DOHH2 (cell line): ENCODE measurements around the gene ATP6V0A4.

Experiments
- EZH2phosphoT487 ChIP-seq: fragments of 200-600 bp; sonication (generic); IDR thresholded peaks from 2 replicates; pipeline ENCODE4 v1.6.1; 2017; ENCODE audit warnings: borderline replicate concordance, mild to moderate bottlenecking, antibody characterized with exemption, low read length, moderate library complexity, mixed read lengths
- TF ChIP-seq, protein P1 (sequence below): fragments of 200-600 bp; sonication (generic); IDR thresholded peaks from one replicate; pipeline ENCODE4 v1.5.1; 2014; ENCODE audit warnings: antibody characterized with exemption, mild to moderate bottlenecking, low read depth, low read length; ENCODE audit not compliant: poor library complexity, severe bottlenecking

DNA sequence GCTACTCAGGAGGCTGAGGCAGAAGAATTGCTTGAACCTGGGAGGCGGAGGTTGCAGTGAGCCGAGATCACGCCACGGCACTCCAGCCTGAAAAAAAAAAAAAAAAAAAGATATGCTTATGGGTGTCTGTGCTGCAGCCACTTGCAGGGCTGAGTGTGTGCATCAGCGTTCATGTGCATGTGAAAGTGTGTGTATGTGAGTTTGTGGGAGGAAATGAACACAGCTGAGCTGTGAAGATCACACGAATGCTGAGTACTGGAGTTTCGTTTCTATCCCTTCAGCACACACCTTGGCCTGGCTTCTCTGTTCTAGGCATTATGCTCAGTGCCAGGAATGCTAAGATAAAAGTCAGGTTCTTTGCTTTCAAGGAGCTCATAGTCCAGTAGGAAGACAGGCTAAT is 84.8 kb downstream of the ATP6V0A4 start:
- TF ChIP-seq, protein P1, sequence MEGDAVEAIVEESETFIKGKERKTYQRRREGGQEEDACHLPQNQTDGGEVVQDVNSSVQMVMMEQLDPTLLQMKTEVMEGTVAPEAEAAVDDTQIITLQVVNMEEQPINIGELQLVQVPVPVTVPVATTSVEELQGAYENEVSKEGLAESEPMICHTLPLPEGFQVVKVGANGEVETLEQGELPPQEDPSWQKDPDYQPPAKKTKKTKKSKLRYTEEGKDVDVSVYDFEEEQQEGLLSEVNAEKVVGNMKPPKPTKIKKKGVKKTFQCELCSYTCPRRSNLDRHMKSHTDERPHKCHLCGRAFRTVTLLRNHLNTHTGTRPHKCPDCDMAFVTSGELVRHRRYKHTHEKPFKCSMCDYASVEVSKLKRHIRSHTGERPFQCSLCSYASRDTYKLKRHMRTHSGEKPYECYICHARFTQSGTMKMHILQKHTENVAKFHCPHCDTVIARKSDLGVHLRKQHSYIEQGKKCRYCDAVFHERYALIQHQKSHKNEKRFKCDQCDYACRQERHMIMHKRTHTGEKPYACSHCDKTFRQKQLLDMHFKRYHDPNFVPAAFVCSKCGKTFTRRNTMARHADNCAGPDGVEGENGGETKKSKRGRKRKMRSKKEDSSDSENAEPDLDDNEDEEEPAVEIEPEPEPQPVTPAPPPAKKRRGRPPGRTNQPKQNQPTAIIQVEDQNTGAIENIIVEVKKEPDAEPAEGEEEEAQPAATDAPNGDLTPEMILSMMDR: no peak
- TF ChIP-seq EZH2phosphoT487: no peak
